HEK293 (cell line): ENCODE results near the gene GTF2A1.

Experiments
- CTCF ChIA-PET: fragments of 350-600 bp; formaldehyde crosslinking; extraction: SDS; loops from one replicate; lab custom pipeline; 2021; ENCODE audit warnings: antibody characterized with exemption; lab: Yijun Ruan, JAX
- POLR2A ChIA-PET: fragments of 300-600 bp; formaldehyde crosslinking; extraction: SDS; loops from one replicate; lab custom pipeline; 2020; ENCODE audit warnings: antibody characterized with exemption, inconsistent platforms; lab: Yijun Ruan, JAX
- H3K27ac ChIP-seq: fragments of 200-500 bp; sonication (Bioruptor generic); 2 replicates; pipeline ENCODE4 v1.5.1; 2014; ENCODE audit warnings: low read depth, low read length, control low read depth, inconsistent platforms; ENCODE audit errors: extremely low read depth
- H3K36me3 ChIP-seq, 2 experiments: fragments of 200-500 bp in 1 of 2; sonication (Bioruptor generic) in 1 of 2; 1 replicate in 1 of 2; 2 replicates in 1 of 2; pipeline ENCODE4 v1.5.1; 2014 to 2017; ENCODE audit warnings: inconsistent platforms in 2 of 2, low read length in 2 of 2; ENCODE audit not compliant: control insufficient read depth in 2 of 2, insufficient read depth in 1 of 2
- H3K4me1 ChIP-seq: fragments of 200-500 bp; sonication (Bioruptor generic); 2 replicates; pipeline ENCODE4 v1.5.1; 2014; ENCODE audit warnings: mild to moderate bottlenecking, low read length, inconsistent platforms; ENCODE audit not compliant: control insufficient read depth, insufficient read depth
- H3K4me3 ChIP-seq: 2 replicates; pipeline ENCODE4 v1.5.1; 2011; ENCODE audit warnings: low read depth, mild to moderate bottlenecking, control low read depth, low read length, moderate library complexity
- H3K9me3 ChIP-seq: fragments of 200-500 bp; sonication (Bioruptor generic); 2 replicates; pipeline ENCODE4 v1.5.1; 2014; ENCODE audit warnings: low read depth, low read length, inconsistent platforms; ENCODE audit not compliant: control insufficient read depth, insufficient read depth
- GLIS2 ChIP-seq: fragments of 450-650 bp; formaldehyde crosslinking; IDR thresholded peaks from 2 replicates; pipeline ENCODE4 v1.5.1; 2016; ENCODE audit warnings: missing biosample characterization, missing genetic modification characterization
- HOXC10 ChIP-seq: sonication (generic); formaldehyde crosslinking; IDR thresholded peaks from 2 replicates; pipeline ENCODE4 v1.8.1; 2023; ENCODE audit warnings: mild to moderate bottlenecking, missing genetic modification reagents
- SETDB1 ChIP-seq: IDR thresholded peaks from one replicate; pipeline ENCODE4 v1.6.1; 2017; ENCODE audit warnings: mild to moderate bottlenecking, low read length, moderate library complexity, mixed read lengths; ENCODE audit not compliant: insufficient read length
- ZNF140 ChIP-seq: fragments of 450-650 bp; formaldehyde crosslinking; IDR thresholded peaks from 2 replicates; pipeline ENCODE4 v1.5.1; 2016; ENCODE audit warnings: missing biosample characterization, missing genetic modification characterization
- ZNF19 ChIP-seq: fragments of 450-650 bp; formaldehyde crosslinking; IDR thresholded peaks from 2 replicates; pipeline ENCODE4; 2016; ENCODE audit warnings: missing biosample characterization, missing genetic modification characterization, low read depth
- ZNF202 ChIP-seq: fragments of 450-650 bp; formaldehyde crosslinking; IDR thresholded peaks from 2 replicates; pipeline ENCODE4 v1.5.1; 2016; ENCODE audit warnings: missing biosample characterization, missing genetic modification characterization, borderline replicate concordance
- ZNF266 ChIP-seq: fragments of 450-650 bp; formaldehyde crosslinking; IDR thresholded peaks from 2 replicates; pipeline ENCODE4 v1.5.1; 2016; ENCODE audit warnings: missing biosample characterization, missing genetic modification characterization, low read depth
- TF ChIP-seq, protein P1 (sequence below): fragments of 450-650 bp; formaldehyde crosslinking; IDR thresholded peaks from 2 replicates; pipeline ENCODE4 v1.5.1; 2016; ENCODE audit warnings: missing biosample characterization, missing genetic modification characterization
- TF ChIP-seq, protein P2 (sequence below): fragments of 450-650 bp; formaldehyde crosslinking; IDR thresholded peaks from 2 replicates; pipeline ENCODE4 v1.5.1; 2016; ENCODE audit warnings: missing biosample characterization, missing genetic modification characterization
- TF ChIP-seq, protein P3 (sequence below): fragments of 450-650 bp; formaldehyde crosslinking; IDR thresholded peaks from 2 replicates; pipeline ENCODE4 v1.5.1; 2017; ENCODE audit warnings: missing biosample characterization, missing genetic modification characterization
- TF ChIP-seq, protein P4 (sequence below): fragments of 450-650 bp; formaldehyde crosslinking; IDR thresholded peaks from 2 replicates; pipeline ENCODE4 v1.5.1; 2016; ENCODE audit warnings: missing biosample characterization, missing genetic modification characterization
- TF ChIP-seq, protein P5 (sequence below): fragments of 450-650 bp; IDR thresholded peaks from 2 replicates; pipeline ENCODE4 v1.5.1; 2018; ENCODE audit warnings: missing biosample characterization, mild to moderate bottlenecking, missing genetic modification characterization

The GTF2A1 gene

DNA sequence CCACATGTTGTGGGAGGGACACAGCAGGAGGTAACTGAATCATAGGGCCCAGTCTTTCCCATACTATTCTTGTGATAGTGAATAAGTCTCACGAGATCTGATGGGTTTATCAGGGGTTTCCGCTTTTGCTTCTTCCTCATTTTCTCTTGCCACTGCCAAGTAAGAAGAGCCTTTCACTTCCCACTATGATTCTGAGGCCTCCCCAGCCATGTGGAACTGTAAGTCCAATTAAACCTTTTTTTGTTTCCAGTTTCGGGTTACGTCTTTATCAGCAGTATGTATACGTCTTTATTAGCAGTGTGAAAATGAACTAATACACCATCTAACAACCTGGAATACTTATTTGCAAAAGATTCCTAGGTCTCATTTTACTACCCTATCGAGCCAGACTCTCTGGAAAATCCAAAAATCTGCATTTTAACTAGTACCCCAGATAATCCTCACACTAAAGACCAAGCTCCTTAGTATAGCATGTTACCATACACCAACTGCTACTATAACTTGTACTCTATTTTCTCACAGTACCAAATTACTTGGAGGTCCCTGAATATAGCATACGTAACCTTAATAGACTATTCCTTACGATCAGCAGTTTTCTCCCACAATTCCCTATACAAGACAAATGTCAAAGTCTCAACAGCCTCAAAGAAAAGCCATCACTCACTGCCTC lies 11.5 kb downstream of the GTF2A1 start (continued):
- TF ChIP-seq, protein P1, sequence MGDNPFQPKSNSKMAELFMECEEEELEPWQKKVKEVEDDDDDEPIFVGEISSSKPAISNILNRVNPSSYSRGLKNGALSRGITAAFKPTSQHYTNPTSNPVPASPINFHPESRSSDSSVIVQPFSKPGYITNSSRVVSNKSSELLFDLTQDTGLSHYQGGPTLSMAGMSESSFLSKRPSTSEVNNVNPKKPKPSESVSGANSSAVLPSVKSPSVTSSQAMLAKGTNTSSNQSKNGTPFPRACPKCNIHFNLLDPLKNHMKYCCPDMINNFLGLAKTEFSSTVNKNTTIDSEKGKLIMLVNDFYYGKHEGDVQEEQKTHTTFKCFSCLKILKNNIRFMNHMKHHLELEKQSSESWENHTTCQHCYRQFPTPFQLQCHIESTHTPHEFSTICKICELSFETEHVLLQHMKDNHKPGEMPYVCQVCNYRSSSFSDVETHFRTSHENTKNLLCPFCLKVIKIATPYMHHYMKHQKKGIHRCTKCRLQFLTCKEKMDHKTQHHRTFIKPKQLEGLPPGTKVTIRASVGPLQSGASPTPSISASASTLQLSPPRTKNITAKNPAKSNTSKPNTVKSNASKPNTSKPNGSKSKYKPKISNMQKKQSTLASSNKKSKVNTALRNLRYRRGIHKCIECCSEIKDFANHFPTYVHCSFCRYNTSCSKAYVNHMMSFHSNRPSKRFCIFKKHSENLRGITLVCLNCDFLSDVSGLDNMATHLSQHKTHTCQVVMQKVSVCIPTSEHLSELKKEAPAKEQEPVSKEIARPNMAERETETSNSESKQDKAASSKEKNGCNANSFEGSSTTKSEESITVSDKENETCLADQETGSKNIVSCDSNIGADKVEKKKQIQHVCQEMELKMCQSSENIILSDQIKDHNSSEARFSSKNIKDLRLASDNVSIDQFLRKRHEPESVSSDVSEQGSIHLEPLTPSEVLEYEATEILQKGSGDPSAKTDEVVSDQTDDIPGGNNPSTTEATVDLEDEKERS (tag by site-specific recombination) = no peak
- TF ChIP-seq ZNF140 (no peak), ZNF202 (tag by site-specific recombination) (no peak), GLIS2 (tag by site-specific recombination) (no peak), ZNF266 (tag by site-specific recombination) (no peak), ZNF19 (tag by site-specific recombination) (no peak)
- TF ChIP-seq, protein P2, sequence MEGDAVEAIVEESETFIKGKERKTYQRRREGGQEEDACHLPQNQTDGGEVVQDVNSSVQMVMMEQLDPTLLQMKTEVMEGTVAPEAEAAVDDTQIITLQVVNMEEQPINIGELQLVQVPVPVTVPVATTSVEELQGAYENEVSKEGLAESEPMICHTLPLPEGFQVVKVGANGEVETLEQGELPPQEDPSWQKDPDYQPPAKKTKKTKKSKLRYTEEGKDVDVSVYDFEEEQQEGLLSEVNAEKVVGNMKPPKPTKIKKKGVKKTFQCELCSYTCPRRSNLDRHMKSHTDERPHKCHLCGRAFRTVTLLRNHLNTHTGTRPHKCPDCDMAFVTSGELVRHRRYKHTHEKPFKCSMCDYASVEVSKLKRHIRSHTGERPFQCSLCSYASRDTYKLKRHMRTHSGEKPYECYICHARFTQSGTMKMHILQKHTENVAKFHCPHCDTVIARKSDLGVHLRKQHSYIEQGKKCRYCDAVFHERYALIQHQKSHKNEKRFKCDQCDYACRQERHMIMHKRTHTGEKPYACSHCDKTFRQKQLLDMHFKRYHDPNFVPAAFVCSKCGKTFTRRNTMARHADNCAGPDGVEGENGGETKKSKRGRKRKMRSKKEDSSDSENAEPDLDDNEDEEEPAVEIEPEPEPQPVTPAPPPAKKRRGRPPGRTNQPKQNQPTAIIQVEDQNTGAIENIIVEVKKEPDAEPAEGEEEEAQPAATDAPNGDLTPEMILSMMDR (tag by site-specific recombination) = no peak
- TF ChIP-seq, protein P3, sequence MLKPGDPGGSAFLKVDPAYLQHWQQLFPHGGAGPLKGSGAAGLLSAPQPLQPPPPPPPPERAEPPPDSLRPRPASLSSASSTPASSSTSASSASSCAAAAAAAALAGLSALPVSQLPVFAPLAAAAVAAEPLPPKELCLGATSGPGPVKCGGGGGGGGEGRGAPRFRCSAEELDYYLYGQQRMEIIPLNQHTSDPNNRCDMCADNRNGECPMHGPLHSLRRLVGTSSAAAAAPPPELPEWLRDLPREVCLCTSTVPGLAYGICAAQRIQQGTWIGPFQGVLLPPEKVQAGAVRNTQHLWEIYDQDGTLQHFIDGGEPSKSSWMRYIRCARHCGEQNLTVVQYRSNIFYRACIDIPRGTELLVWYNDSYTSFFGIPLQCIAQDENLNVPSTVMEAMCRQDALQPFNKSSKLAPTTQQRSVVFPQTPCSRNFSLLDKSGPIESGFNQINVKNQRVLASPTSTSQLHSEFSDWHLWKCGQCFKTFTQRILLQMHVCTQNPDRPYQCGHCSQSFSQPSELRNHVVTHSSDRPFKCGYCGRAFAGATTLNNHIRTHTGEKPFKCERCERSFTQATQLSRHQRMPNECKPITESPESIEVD (tag by site-specific recombination) = no peak

DNA sequence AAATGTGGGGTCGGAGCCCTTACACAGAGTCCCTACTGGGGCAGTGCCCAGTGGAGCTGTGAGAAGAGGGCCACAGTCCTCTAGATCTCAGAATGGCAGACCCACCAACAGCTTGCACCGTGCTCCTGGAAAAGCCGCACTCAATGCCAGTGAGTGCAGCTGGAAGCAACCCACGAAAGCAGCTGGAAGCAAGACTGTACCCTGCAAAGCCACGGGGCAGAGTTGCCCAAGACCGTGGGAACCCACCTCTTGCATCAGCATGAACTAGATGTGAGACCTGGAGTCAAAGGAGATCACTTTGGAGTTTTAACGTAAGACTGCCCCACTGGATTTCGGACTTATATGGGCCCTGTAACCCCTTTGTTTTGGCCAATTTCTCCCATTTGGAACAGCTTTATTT lies 12.3 kb downstream of the GTF2A1 start:
- Histone ChIP-seq H3K36me3 (peaks cover 21 to 72% of the 10 kb centered on the region in 2 experiments), H3K9me3 (no peaks in the 10 kb centered on the region), H3K4me3 (no peak overlapping the region), H3K4me1 (no peaks in the 10 kb centered on the region), H3K27ac (no peak overlapping the region)
- ChIA-PET POLR2A (no interaction called here), CTCF (no interaction called here)
- TF ChIP-seq, protein P4, sequence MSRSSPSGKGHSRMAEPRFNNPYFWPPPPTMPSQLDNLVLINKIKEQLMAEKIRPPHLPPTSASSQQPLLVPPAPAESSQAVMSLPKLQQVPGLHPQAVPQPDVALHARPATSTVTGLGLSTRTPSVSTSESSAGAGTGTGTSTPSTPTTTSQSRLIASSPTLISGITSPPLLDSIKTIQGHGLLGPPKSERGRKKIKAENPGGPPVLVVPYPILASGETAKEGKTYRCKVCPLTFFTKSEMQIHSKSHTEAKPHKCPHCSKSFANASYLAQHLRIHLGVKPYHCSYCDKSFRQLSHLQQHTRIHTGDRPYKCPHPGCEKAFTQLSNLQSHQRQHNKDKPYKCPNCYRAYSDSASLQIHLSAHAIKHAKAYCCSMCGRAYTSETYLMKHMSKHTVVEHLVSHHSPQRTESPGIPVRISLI = no peak
- TF ChIP-seq, protein P5, sequence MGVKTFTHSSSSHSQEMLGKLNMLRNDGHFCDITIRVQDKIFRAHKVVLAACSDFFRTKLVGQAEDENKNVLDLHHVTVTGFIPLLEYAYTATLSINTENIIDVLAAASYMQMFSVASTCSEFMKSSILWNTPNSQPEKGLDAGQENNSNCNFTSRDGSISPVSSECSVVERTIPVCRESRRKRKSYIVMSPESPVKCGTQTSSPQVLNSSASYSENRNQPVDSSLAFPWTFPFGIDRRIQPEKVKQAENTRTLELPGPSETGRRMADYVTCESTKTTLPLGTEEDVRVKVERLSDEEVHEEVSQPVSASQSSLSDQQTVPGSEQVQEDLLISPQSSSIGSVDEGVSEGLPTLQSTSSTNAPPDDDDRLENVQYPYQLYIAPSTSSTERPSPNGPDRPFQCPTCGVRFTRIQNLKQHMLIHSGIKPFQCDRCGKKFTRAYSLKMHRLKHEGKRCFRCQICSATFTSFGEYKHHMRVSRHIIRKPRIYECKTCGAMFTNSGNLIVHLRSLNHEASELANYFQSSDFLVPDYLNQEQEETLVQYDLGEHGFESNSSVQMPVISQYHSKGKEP (tag by site-specific recombination) = no peak

DNA sequence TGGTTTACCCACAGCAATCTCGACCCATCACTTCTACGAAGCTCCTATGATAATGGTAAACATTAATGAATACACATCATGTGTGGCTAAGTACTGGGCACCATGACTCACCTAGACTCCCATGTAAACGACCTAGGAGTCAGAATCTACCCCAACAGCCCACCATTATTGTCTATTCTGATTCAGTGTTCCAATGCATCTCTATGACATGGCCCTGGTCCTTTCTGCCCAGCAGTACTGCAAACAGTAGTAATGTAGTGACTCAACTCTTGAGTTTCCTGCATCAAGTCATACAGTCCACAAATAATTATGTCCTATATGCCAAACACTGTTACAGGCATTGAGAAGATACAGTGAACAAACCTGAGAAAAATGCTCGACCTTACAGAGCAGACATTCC lies 14.6 kb downstream of the GTF2A1 start:
- no peaks in the 10 kb centered on the region for H3K9me3 ChIP-seq
- ChIA-PET POLR2A (no interaction called here), CTCF (no interaction called here)
- TF ChIP-seq SETDB1 (no peak), HOXC10 (CRISPR knock-in tag) (no peak)
- H3K27ac ChIP-seq = no peak overlapping the region
- peaks cover 34 to 76% of the 10 kb centered on the region in 2 experiments for H3K36me3 ChIP-seq
- H3K4me1 ChIP-seq = no peaks in the 10 kb centered on the region
- H3K4me3 ChIP-seq = no peak overlapping the region
